GM19025 (cell line): ENCODE data around the gene HCRTR1.

Experiments used
- ATAC-seq: cut with Tn5 transposase; IDR thresholded peaks from one replicate; pipeline ENCODE4 v1.9.1; 2021; ENCODE audit warnings: mild to moderate bottlenecking, low read depth, moderate library complexity; ENCODE audit not compliant: unreplicated experiment

HCRTR1 gene

GRCh38 chr1:31624731-31625514, 7.4 kb downstream of the HCRTR1 start:
- no peak for ATAC-seq

- no peak for ATAC-seq
Measured at GRCh38 chr1:31625561-31626222, 8.2 kb downstream of the HCRTR1 start.

DNA sequence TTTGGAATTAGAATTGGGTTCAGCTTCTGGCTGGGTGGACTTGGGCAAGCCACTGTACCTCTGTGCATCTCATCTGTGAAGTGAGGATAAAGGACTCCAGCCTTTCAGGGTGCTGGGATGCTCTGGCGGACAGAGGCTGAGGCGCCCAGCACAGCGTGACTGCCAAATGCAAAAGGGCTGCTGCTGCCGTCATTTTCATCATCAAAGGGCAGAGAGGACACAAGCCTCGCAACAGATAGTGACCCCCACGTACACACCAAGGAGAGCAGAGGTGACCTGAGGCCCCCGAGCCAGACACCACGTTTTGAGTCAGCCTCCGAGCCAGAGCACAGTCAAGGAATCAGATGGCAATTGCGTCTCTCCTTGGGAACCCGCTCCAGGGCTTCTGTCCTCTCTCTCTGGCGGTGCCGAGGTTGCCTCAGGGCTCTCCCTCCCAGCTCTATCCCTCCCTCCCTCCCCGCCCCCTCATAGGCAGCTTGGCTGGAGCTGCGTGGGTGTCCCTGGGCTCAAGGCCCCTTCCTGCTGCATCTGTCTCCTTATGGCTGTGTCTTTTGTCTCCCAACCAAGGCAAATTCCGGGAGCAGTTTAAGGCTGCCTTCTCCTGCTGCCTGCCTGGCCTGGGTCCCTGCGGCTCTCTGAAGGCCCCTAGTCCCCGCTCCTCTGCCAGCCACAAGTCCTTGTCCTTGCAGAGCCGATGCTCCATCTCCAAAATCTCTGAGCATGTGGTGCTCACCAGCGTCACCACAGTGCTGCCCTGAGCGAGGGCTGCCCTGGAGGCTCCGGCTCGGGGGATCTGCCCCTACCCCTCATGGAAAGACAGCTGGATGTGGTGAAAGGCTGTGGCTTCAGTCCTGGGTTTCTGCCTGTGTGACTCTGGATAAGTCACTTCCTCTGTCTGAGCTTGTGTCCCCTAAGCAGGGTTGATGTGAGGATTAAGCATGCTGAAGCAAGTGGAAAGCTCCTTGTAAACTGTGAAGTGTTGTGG, 9.0 kb downstream of the HCRTR1 start:
- ATAC-seq, result no peak

DNA sequence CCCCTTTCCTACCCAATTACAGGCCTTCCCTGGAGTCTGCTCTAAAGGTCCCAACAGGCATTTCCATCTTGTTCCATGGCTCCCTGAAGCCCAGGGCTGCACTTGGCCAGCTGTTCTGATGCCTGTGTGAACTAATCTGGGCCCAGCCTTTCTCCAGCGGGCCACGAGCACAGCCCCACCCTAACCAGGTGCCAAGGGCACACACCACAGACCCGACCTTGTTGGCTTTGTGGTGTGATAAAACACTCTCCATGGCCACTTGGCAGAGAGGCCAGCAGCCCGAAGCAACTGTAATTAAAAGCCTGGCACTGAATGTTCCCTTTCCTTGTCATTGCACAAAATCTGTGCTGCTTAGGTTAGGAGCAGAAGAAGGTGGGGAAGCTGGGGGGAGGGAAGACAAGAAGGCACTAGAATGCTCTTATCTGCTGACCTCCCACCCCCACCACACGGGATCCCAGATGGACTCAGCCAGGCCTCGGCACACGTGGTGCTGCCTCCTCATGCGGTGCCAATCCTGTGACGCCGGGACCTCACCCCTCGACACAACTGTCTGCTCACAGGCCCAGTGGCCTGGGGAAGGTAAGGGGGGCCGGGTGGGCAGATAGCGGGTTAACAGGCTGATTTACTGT, 9.9 kb downstream of the HCRTR1 start:
- ATAC-seq, result no peak

- ATAC-seq, result no peak
Measured at GRCh38 chr1:31627930-31628559, 10.6 kb downstream of the HCRTR1 start.

DNA sequence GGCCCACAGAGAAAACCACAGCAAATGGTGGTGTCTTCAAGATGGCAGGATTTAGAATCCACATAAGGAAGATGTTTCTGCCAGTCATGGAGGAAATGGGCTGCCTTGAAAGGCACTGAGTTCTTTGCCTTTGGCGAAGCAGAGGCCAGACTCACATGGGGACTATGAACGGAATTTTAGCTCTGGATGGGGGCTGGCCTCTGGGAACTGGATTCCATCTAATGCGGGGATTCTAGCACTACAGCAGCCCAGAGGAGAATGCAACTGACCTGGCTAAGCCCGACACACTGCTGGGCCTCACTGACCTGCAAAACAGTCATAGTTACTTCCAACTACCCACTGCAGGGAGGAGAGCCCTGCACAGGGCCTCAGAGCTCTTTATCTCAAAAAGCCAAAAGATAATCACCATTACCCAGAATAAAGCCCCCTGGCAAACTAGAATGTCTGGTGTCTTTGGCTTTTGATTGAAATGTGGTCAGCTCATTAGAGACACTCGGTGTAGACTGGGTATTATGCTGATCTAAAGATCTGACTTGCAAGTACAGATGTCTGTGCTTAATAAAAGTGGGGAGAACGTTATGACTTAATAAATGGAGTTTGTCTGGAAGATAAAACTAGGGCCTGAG, 11.6 kb downstream of the HCRTR1 start:
- ATAC-seq, result no peak

GRCh38 chr1:31632649-31633048, 15.2 kb downstream of the HCRTR1 start:
- ATAC-seq, result no peak

DNA sequence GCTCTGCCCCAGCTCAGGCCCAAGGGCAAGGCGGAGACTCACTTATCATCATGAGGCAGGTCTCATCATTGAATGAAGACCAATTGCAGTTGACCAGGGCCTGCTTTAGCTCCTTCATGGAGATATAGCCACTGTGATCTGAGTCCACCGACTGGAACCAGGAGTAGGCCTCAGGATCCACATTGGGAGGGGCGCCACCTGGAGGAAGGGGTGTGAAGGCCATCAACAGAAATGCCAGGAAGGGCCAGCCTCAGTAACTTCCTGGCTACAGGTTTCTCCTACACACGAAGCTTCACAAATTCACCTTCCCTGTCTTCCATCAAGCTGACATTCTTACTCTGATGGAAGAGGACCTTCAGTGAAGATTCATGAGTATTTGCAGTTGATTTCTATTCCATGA, 15.6 kb downstream of the HCRTR1 start:
- ATAC-seq, result no peak

GRCh38 chr1:31637915-31638673, 20.6 kb downstream of the HCRTR1 start:
- no peak for ATAC-seq

- ATAC-seq, result no peak
Measured at GRCh38 chr1:31639543-31639942, 22.1 kb downstream of the HCRTR1 start.

DNA sequence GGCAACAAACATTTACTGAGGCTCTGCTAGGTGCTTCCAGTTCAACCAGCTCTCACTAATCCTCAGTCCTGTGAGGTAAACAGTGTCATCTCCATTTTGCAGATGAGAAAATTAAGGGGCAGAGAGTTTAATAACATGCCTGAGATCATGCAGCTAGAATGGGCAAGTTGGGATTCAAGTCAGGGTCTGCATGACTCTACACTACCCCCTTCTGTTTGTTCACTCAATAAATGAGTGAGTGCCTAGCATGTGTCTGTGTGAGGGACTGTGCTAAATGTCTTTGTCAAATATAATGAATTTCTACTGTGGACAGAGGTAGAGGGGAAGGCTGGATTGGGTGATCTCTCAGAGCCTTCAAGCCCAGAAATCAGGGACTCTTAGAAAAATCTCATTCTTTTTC, 22.7 kb downstream of the HCRTR1 start:
- no peak for ATAC-seq

DNA sequence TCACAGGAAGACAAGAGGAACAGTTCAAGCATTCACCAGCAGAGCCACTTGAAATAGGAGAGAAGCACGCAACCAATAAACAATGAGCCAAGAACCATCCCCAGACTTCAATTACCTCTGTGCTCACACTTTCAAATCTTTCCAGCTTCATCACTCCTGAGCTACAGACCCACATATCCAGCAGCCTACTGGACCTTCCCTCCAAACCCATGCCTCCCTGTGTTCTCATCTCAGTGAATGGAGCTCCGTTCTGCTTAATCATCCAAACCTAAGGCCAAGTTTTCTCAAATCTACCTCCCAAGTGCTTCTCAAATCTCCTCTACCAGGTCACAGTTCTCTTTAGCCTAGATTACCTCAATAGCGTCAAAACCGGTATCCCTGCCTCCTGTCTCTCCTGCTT, 23.5 kb downstream of the HCRTR1 start:
- no peak for ATAC-seq

DNA sequence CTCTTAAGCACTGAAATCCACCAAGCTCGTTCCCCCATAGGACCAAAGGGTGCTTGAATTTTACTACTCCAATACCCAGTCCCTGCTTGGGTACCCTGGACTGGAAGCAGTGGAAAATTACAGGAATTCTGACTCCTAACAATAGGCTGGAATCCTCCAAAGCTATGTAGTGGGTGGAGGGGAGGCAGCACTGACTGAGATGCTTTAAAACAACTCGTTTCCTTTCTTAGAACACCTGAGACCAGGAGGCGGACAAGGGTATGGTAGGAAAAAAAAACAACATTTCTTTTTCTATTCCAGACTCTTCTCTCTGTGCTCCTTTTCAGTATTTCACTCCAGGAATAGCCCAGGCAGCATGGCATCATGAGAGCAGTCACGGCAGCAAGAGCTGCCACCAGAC, 24.9 kb downstream of the HCRTR1 start:
- ATAC-seq, result no peak

DNA sequence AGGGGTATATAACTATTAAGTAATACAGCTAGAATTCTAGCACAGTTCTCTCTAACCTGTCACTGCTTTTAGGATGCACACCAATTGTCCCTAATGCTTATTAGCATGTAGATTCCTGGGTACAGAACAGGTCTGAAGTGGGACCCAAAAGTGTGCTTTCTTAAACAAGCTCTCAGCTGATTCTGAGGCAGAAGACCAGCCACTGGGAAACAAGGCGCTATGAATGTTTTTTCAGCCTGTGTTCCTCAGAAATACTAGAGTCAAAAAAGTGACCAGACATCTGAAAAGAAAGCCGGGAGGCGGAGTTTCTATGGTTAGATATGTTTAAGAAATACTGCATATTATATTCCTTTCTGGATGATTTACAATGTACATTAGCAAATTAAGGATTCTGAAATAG, 25.4 kb downstream of the HCRTR1 start:
- no peak for ATAC-seq

GRCh38 chr1:31643976-31644559, 26.6 kb downstream of the HCRTR1 start:
- no peak for ATAC-seq

DNA sequence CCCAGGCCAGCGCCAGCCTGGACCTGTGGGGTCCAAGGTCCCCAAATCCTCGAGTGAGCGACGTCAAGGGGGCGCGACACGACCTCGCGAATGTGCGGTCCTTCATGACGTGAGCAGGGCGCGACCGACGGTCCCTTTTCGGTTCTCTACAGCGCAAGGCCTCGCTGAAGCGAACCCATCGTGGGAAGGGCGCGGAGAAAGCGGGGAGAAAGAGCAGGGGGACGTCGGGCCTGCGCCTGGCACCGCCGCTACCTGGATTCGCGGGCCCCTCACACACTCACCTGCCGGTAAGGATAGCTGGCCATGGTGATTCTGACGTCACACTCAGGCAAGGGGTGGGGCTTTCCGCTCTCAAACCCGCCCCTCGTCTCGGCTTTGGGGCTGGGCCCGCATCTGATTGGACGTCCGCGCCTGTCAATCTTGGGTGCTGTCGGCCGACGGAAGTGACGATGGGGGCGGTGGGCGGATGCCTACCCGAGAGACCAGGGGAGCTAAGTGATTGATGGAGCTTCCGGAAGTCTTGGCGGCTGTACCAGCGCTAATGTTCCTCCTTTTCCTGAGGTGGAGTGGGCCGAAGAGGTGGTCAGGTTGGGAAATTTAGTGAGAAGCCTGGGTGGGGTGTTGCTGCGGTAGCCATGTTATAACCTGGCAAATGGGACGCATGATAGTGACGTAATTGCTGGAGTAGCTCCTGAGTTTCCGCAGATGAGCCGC, 27.2 kb downstream of the HCRTR1 start, which contains the start of gene PEF1:
TSS of gene PEF1 (minus strand) at position 317 of the 714 bp plus-strand sequence. CDS start at position 305, 12 bp downstream.
- peak; percentile 87 for ATAC-seq

DNA sequence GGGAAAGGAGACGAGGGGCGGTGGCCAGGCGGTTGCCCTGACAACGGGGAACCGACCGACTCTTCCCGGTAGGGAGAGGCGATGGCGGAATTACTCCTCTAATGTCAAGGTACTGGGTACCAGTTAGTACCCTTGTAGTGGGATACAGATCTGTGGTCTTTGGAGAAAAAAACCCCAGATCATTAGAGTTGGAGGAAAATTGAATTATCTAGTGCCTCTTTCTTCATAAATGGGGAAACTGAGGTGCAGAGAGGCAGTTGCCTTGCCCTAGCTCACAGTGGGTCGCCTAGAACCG, 27.7 kb downstream of the HCRTR1 start:
- ATAC-seq, result no peak
